GM12878 (cell line): ENCODE measurements around the gene ACTR5. TPM values are rescaled to one million over a fixed set of nuclear protein-coding genes. Genes with fewer than 3 reads are reported as not detected.

Experiments
- CBX5 ChIP-seq: sonication (generic); IDR thresholded peaks from 2 replicates; pipeline ENCODE4 v1.6.1; 2016; ENCODE audit warnings: low read depth, moderate library complexity, mild to moderate bottlenecking, inconsistent platforms
- ELK1 ChIP-seq: IDR thresholded peaks from 2 replicates; pipeline ENCODE4 v1.6.1; 2012; ENCODE audit warnings: low read depth, low read length, improper control_type of control experiment
- ZBTB4 ChIP-seq: fragments of 450-650 bp; formaldehyde crosslinking; IDR thresholded peaks from 2 replicates; pipeline ENCODE4 v1.4.0; 2022; ENCODE audit warnings: mild to moderate bottlenecking, moderate library complexity
- polyA plus RNA-seq, 11 experiments: library from polyadenylated mRNA; depleted of rRNA in 4 of 11; unstranded in 6 of 11; stranded (reverse) in 5 of 11; fragments of >200 nt; fragmentation: Nextera tagmentation in 4 of 11; fragmentation: Illumina TruSeq in 1 of 11; extraction: Ambion mirVana in 4 of 11; extraction: Trizol in 1 of 11; gene quantifications; 1 replicate in 1 of 11; 2 replicates in 10 of 11; pipeline versions ENCODE4 v1.2.1 to v1.2.3, GENCODE V29; 2011 to 2016; ENCODE audit warnings: inconsistent platforms in 2 of 11, missing spikeins in 2 of 11, low read depth in 1 of 11
- total RNA-seq, 4 experiments: library from RNA; depleted of rRNA in 3 of 4; stranded (reverse); fragments of >200 nt in 3 of 4; fragmentation: Illumina TruSeq in 1 of 4; extraction: Trizol in 1 of 4; gene quantifications; 2 replicates each; pipeline versions ENCODE4 v1.2.1 to v1.2.3, GENCODE V29; 2013 to 2021
- TF ChIP-seq, protein P1 (sequence below): fragments of 450-650 bp; conservative IDR thresholded peaks from 2 replicates; pipeline ENCODE4 v1.6.1; 2017; ENCODE audit warnings: mild to moderate bottlenecking, moderate library complexity

Gene ACTR5
- total and polyA plus RNA-seq, 10 of the 15 experiments (the other 5 are each of a cell fraction or from before 2014, with no cell fraction given) = 0.52 to 14.7 (median 8.8) TPM

GRCh38 chr20:38790200-38791053, 42.2 kb downstream of the ACTR5 start (continued):
- TF ChIP-seq, protein P1, sequence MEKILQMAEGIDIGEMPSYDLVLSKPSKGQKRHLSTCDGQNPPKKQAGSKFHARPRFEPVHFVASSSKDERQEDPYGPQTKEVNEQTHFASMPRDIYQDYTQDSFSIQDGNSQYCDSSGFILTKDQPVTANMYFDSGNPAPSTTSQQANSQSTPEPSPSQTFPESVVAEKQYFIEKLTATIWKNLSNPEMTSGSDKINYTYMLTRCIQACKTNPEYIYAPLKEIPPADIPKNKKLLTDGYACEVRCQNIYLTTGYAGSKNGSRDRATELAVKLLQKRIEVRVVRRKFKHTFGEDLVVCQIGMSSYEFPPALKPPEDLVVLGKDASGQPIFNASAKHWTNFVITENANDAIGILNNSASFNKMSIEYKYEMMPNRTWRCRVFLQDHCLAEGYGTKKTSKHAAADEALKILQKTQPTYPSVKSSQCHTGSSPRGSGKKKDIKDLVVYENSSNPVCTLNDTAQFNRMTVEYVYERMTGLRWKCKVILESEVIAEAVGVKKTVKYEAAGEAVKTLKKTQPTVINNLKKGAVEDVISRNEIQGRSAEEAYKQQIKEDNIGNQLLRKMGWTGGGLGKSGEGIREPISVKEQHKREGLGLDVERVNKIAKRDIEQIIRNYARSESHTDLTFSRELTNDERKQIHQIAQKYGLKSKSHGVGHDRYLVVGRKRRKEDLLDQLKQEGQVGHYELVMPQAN = no peak
- TF ChIP-seq ELK1 (no peak), CBX5 (no peak), ZBTB4 (no peak)
- TF ChIP-seq, all 136 proteins: peak for 2
